ENCODE data around the gene GFOD2. TPM values are rescaled to one million over a fixed set of nuclear protein-coding genes. Genes with fewer than 3 reads are reported as not detected.

Gene GFOD2
- total RNA-seq, 5 donors from 2014 or later (not counting 1 experiment from before 2014, with no cell fraction given), result 8.5 to 23.2 (median 16.7) TPM

- H3K27me3 ChIP-seq (replicated peaks in 1 of 2; ENCODE audit: control insufficient read depth in 2 of 2, extremely low read depth in 1 of 2, insufficient read depth in 2 of 2, low read length in 1 of 2), result no peaks in the 10 kb centered on the region
- Mint-ChIP-seq H3K27me3 (no peaks in the 10 kb centered on the region), H3K36me3 (peaks cover 38% of the 10 kb centered on the region), H3K4me3 (no peak overlapping the region), H3K27ac (no peak overlapping the region), H3K4me1 (no peaks in the 10 kb centered on the region), H3K9me3 (no peaks in the 10 kb centered on the region)
- H3K27ac ChIP-seq (ENCODE audit: low read length), result no peak overlapping the region
- ChIA-PET CTCF (no interaction called here), POLR2A (no interaction called here)
- ATAC-seq (replicated peaks in 1 of 4) (no peak), DNase-seq (no peak)
- H3K4me1 ChIP-seq (ENCODE audit: control insufficient read depth in 1 of 2, extremely low read depth in 1 of 2, insufficient read depth in 2 of 2, low read length in 2 of 2), result no peaks in the 10 kb centered on the region
- no peaks in the 10 kb centered on the region for H3K9me3 ChIP-seq
- H3K36me3 ChIP-seq (ENCODE audit: control insufficient read depth in 2 of 2, extremely low read depth in 1 of 2, insufficient read depth in 1 of 2, low read length in 1 of 2), result peaks cover 26 to 72% of the 10 kb centered on the region in 2 donors
- WGBS (ENCODE audit: insufficient coverage), result 97% methylated on average over 6 of the region's 6 CpGs
- no peak overlapping the region for H3K4me3 ChIP-seq (ENCODE audit: control insufficient read depth in 1 of 2, extremely low read depth in 1 of 2, low read length in 1 of 2)
Observed at GRCh38 chr16:67730326-67730725, 11.2 kb upstream of the GFOD2 start.

GRCh38 chr16:67729636-67730248 is 10.6 kb upstream of the GFOD2 start:
- 100% methylated on average over 4 of the region's 14 CpGs for WGBS (ENCODE audit: insufficient coverage)
- no peak for DNase-seq
- H3K36me3 ChIP-seq (ENCODE audit: control insufficient read depth in 2 of 2, extremely low read depth in 1 of 2, insufficient read depth in 1 of 2, low read length in 1 of 2), result peaks cover 26 to 78% of the 10 kb centered on the region in 2 donors
- no peak overlapping the region for H3K4me3 Mint-ChIP-seq
- H3K4me1 Mint-ChIP-seq, result no peaks in the 10 kb centered on the region
- no peak overlapping the region for H3K27ac Mint-ChIP-seq
- H3K27ac ChIP-seq (ENCODE audit: low read length), result no peak overlapping the region
- ChIA-PET CTCF (no interaction called here), POLR2A (no interaction called here)
- H3K9me3 ChIP-seq, result no peaks in the 10 kb centered on the region
- H3K36me3 Mint-ChIP-seq, result peaks cover 43% of the 10 kb centered on the region
- ATAC-seq (replicated peaks in 1 of 4), result no peak
- H3K4me3 ChIP-seq (ENCODE audit: control insufficient read depth in 1 of 2, extremely low read depth in 1 of 2, low read length in 1 of 2), result no peak overlapping the region
- no peaks in the 10 kb centered on the region for H3K27me3 Mint-ChIP-seq
- H3K4me1 ChIP-seq (ENCODE audit: control insufficient read depth in 1 of 2, extremely low read depth in 1 of 2, insufficient read depth in 2 of 2, low read length in 2 of 2), result no peaks in the 10 kb centered on the region
- no peaks in the 10 kb centered on the region for H3K9me3 Mint-ChIP-seq
- H3K27me3 ChIP-seq (replicated peaks in 1 of 2; ENCODE audit: control insufficient read depth in 2 of 2, extremely low read depth in 1 of 2, insufficient read depth in 2 of 2, low read length in 1 of 2), result no peaks in the 10 kb centered on the region

- peaks cover 21 to 76% of the 10 kb centered on the region in 2 donors for H3K36me3 ChIP-seq (ENCODE audit: control insufficient read depth in 2 of 2, extremely low read depth in 1 of 2, insufficient read depth in 1 of 2, low read length in 1 of 2)
- Mint-ChIP-seq H3K4me1 (no peaks in the 10 kb centered on the region), H3K27ac (no peak overlapping the region), H3K36me3 (peaks cover 38% of the 10 kb centered on the region), H3K4me3 (no peak overlapping the region), H3K9me3 (no peaks in the 10 kb centered on the region), H3K27me3 (no peaks in the 10 kb centered on the region)
- H3K27ac ChIP-seq (ENCODE audit: low read length), result no peak overlapping the region
- ChIA-PET POLR2A (no interaction called here), CTCF (no interaction called here)
- no peaks in the 10 kb centered on the region for H3K4me1 ChIP-seq (ENCODE audit: control insufficient read depth in 1 of 2, extremely low read depth in 1 of 2, insufficient read depth in 2 of 2, low read length in 2 of 2)
- ATAC-seq (replicated peaks in 1 of 4) (no peak), DNase-seq (no peak)
- no peaks in the 10 kb centered on the region for H3K9me3 ChIP-seq
- 95% methylated on average over 12 of the region's 22 CpGs for WGBS (ENCODE audit: insufficient coverage)
- no peak overlapping the region for H3K4me3 ChIP-seq (ENCODE audit: control insufficient read depth in 1 of 2, extremely low read depth in 1 of 2, low read length in 1 of 2)
- no peaks in the 10 kb centered on the region for H3K27me3 ChIP-seq (replicated peaks in 1 of 2; ENCODE audit: control insufficient read depth in 2 of 2, extremely low read depth in 1 of 2, insufficient read depth in 2 of 2, low read length in 1 of 2)
Observed at GRCh38 chr16:67727521-67728485, 8.7 kb upstream of the GFOD2 start.

GRCh38 chr16:67726106-67727034 is 7.3 kb upstream of the GFOD2 start:
- Histone ChIP-seq H3K27me3 (replicated peaks in 1 of 2; ENCODE audit: control insufficient read depth in 2 of 2, extremely low read depth in 1 of 2, insufficient read depth in 2 of 2, low read length in 1 of 2) (no peaks in the 10 kb centered on the region), H3K27ac (ENCODE audit: low read length) (no peak overlapping the region), H3K4me1 (ENCODE audit: control insufficient read depth in 1 of 2, extremely low read depth in 1 of 2, insufficient read depth in 2 of 2, low read length in 2 of 2) (no peaks in the 10 kb centered on the region), H3K36me3 (ENCODE audit: control insufficient read depth in 2 of 2, extremely low read depth in 1 of 2, insufficient read depth in 1 of 2, low read length in 1 of 2) (peaks cover 13 to 66% of the 10 kb centered on the region in 2 donors), H3K9me3 (no peaks in the 10 kb centered on the region), H3K4me3 (ENCODE audit: control insufficient read depth in 1 of 2, extremely low read depth in 1 of 2, low read length in 1 of 2) (no peak overlapping the region)
- no peak overlapping the region for H3K27ac Mint-ChIP-seq
- 100% methylated on average over 5 of the region's 8 CpGs for WGBS (ENCODE audit: insufficient coverage)
- peaks cover 35% of the 10 kb centered on the region for H3K36me3 Mint-ChIP-seq
- ATAC-seq (replicated peaks in 1 of 4), result no peak
- H3K27me3 Mint-ChIP-seq, result no peaks in the 10 kb centered on the region
- H3K4me1 Mint-ChIP-seq, result no peaks in the 10 kb centered on the region
- ChIA-PET POLR2A (no interaction called here), CTCF (no interaction called here)
- H3K4me3 Mint-ChIP-seq, result no peak overlapping the region
- DNase-seq, result no peak
- no peaks in the 10 kb centered on the region for H3K9me3 Mint-ChIP-seq

GRCh38 chr16:67723911-67724305 is 4.8 kb upstream of the GFOD2 start:
- 91% methylated on average over 3 of the region's 5 CpGs for WGBS (ENCODE audit: insufficient coverage)
- CTCF ChIA-PET, result no interaction called here
- DNase-seq, result no peak
- no peak overlapping the region for H3K27ac Mint-ChIP-seq
- no peak for ATAC-seq (replicated peaks in 1 of 4)
- Histone ChIP-seq H3K36me3 (ENCODE audit: control insufficient read depth in 2 of 2, extremely low read depth in 1 of 2, insufficient read depth in 1 of 2, low read length in 1 of 2) (peaks cover 5 to 42% of the 10 kb centered on the region in 2 donors), H3K27me3 (replicated peaks in 1 of 2; ENCODE audit: control insufficient read depth in 2 of 2, extremely low read depth in 1 of 2, insufficient read depth in 2 of 2, low read length in 1 of 2) (no peaks in the 10 kb centered on the region), H3K4me1 (ENCODE audit: control insufficient read depth in 1 of 2, extremely low read depth in 1 of 2, insufficient read depth in 2 of 2, low read length in 2 of 2) (peaks cover 5 to 11% of the 10 kb centered on the region in 2 experiments), H3K9me3 (no peaks in the 10 kb centered on the region), H3K27ac (ENCODE audit: low read length) (no peak overlapping the region), H3K4me3 (ENCODE audit: control insufficient read depth in 1 of 2, extremely low read depth in 1 of 2, low read length in 1 of 2) (no peak overlapping the region)
- H3K4me3 Mint-ChIP-seq, result no peak overlapping the region
- peaks cover 17% of the 10 kb centered on the region for H3K36me3 Mint-ChIP-seq
- POLR2A ChIA-PET, result no interaction called here
- no peaks in the 10 kb centered on the region for H3K27me3 Mint-ChIP-seq
- peaks cover 12 to 23% (median 21%) of the 10 kb centered on the region in 3 donors for H3K4me1 Mint-ChIP-seq
- no peaks in the 10 kb centered on the region for H3K9me3 Mint-ChIP-seq
